GM19239 (cell line): ENCODE data around the gene CENPO.
"Not testable (repeated sequence)": the region's sequence is repeated elsewhere in the genome, so short reads cannot be mapped to it uniquely, and the experiment has no call there.

Experiments used
- DNase-seq: peaks from one replicate; pipeline ENCODE4 v3.0.0; 2011; ENCODE audit warnings: low spot score; ENCODE audit not compliant: insufficient read length
- FAIRE-seq: peaks from 2 replicates; lab custom pipeline; 2011; peaks lifted over from hg19 to GRCh38; lab: Jason Lieb, UNC

CENPO gene

DNA sequence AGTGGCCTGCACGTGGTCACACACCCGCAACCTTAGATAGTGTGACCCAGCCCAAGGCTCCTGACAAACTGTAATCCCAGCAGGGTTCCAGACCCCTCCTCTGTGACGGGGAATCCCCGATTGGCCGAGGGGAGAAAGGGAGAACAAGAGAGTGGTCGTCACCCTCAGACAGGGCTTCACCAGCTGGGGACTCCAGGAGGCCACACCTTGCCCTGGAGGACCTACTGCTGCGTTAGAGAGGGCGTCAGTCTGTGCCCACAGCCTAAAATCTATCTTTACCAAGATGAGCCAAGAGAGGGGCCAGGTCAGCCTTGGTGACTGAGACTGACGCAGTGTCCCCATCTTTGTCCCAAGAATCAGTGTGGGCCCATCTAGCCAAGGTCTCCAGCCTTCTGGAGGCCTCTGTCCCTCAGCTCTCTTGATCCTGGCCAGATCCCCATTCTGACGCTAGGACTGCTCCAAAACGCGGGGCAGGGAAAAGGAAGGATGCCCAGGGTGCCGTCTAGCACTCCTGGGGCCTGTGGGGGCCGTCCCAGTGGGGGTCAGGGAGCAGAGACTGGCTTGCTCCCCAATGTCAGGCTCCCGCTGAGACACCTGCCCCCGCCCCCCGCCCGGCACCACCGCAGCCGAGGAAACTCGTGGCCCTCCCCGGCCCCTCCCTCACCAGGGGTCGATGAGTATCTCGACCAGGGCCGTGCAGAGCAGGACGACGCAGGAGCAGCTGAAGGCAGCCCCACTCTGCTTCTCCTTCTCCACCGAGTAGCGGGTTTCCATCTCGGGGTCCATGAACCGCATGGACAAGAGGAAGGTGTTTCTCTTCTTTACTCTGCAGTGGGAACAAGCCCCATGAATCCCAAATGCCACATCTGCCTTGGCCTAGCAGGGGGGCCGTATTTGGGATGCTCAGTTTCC is 40.9 kb downstream of the CENPO start:
- DNase-seq, result no peak

DNA sequence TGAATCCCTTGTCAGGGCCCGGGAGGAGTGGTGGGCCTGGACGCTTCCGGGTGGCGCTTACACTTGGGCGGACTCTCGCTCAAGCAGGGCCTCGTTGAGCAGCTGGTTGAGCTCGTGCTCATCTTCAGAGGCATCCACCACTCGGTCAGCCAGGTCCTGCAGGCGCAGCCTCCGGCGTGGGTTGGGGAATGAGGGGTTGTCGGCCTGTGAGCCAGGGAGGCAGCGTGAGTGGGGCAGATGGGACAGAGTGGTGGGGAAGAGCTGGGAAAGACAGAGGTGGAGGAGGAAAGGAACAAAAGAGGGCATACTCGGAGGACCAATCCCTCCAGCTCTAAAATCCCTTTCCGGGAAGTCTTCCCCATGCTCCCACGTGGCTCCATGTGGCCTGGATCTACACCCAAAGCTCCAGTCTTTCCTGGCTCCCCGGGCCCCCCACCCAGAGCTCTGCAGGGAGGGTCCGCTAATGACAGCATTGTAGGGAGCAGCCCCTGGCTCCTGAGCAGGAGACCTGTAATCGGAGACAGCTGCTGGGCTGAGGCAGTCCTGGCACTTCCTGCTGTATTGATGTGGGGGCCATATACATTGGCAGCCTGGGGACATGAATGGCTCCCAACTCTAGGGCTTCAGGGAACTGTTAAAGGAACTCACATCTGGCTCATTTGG is 41.6 kb downstream of the CENPO start:
- DNase-seq (no peak), FAIRE-seq (no peak)

More for the DNA sequence above, 40.9 kb downstream of the CENPO start:
- FAIRE-seq, result no peak

DNA sequence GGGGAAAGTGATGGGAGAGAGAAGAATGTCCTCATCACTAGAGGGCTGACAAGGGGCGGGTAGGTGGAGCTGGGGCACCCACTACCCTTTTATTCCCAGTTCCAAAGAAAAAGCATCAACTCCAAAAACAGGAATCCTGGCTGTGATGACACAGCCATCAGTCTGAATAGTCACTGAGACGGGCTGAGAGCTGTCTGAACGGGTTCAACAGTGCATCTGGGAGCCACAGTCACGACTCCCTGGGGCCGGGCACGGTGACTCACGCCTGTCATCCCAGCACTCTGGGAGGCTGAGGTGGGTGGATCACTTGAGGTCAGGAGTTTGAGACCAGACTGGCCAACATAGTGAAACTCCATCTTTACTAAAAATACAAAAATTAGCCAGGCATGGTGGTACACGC is 42.2 kb downstream of the CENPO start:
- not testable (repeated sequence) for FAIRE-seq, DNase-seq

DNA sequence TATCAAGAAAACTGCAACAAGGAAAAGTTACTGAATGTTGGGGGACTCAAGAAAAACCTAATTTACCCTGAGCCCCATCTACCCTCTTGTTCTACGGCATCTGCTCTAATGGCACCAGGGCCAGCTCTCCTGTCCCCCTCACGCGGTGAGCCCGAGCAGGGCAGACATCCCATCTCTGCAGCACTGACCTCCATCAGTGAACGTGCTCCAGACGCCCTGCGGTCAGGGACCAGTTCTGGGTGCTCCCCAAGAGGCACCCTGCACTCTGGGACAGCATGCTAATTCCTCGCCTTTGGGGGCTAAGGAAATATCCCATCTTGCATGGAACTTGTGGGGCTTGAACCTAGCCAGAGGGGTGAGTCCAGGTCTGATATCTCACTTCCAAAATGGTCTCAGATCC is 43.0 kb downstream of the CENPO start:
- FAIRE-seq (no peak), DNase-seq (no peak)

DNA sequence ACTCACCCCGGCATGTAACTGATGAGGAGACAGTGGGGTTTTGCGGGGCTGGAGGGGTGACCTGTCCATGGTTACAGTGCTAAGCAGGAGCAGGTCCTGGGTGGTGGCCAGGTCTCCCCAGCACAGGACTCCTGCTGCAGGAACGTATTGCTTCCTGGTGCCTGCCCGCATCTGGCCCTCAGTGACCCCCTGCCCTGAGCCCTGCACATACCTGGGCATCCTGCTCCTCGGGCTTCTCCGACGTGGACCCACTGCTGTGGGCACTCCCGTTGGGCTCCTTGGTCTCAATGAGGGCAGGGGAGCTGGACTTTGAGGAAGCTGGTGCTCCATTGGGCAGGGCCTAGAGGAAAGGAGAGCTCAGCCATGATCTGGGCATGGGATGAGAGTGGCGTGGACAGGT is 43.5 kb downstream of the CENPO start:
- DNase-seq, result no peak
- FAIRE-seq, result no peak

DNA sequence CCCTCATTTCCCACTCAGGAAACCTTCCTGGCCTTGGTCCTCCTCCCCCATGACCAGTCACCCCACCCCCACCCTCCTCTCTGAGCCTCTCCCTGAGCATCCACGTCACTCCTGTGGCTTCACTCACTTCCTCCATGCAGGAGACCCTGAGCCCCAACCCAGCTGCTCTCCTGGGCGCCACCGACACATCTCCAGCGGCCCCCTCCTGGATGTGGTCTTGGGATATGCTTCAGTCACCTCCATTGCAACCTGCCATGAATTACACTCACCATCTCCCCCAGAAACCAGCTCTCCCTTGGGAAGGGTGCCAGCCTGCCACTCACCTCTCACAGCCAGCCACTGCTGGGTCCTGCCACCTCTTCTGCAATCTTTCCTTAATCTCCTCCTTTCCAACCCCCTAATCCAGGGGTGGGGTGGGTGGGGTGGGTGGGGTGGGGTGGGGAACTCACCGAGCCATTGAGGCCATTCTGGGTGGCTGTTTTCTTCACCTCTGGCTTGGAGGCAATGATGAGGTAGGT is 44.8 kb downstream of the CENPO start:
- FAIRE-seq (no peak), DNase-seq (no peak)

DNA sequence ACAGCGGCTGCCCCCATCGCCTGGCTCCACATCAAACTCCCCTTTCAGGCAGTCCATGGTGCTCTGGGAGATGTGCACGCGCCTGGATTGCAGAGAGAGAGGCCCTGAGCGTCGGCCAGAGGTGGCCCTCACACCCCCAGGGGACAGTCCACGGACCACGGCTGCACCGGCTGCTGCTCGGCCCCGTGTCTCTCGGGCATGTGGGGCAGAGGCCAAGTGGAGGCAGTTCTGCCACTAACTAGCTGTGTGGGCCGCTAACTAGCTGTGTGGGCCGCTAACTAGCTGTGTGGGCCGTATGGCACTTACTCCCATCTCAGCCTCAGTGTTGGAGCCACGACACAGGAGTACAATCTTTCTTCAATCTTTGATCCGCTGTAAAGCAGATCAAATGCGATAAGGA is 45.3 kb downstream of the CENPO start:
- FAIRE-seq, result no peak

DNA sequence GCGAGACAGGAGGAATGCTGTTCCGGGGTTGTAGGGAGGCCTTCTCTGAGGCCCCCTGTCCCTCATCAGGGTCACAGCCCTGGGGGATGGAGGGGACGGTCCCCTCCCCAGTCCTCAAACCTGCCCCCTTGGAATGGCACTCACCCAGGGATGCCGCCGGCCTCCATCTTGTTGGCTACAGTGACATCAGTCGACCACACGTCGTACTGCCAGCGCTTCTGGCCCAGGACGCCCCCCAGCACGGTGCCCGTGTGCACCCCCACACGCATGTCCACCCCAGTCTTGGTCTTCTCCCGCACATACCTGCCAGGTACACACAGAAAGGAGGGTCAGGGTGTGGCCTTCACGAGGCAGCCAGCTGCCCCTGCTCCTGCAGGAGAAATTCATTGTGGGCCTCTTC is 46.5 kb downstream of the CENPO start:
- DNase-seq (no peak), FAIRE-seq (no peak)

More for the DNA sequence above, 45.3 kb downstream of the CENPO start:
- no peak for DNase-seq

DNA sequence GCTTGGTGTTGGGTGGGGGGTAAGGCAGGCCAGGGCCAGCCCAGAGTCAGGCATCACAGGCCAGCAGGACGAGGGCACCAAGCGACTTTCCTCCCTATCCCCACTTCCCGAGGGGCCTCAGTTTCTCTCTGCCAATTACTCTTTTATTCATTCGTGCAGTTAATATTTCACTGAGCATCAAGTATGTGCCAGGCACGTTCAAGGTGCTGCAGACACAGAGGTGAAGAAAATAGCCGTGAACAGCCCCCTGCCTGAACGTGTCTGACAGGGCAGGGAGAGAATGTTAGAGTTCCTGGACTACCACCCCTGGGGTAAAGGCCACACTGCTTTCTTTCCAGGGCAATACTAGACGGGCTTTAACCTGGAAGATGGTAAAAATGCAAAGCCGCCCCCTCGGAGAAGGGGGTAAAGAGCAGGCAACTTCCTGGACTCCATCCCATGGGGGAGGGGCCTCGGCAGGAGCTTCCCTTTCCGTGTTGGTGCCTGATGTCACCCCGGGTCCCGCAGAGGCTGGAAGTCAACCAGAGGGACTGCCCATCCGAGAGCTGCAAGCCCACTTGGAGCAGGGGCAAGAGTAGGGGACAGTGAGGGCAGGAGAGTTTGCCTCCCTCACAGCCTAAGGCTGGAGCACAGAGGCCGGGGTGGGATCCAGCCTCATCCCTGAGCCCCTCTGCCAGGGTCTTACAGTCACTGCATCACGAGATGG is 47.1 kb downstream of the CENPO start:
- FAIRE-seq, result no peak
- no peak for DNase-seq

DNA sequence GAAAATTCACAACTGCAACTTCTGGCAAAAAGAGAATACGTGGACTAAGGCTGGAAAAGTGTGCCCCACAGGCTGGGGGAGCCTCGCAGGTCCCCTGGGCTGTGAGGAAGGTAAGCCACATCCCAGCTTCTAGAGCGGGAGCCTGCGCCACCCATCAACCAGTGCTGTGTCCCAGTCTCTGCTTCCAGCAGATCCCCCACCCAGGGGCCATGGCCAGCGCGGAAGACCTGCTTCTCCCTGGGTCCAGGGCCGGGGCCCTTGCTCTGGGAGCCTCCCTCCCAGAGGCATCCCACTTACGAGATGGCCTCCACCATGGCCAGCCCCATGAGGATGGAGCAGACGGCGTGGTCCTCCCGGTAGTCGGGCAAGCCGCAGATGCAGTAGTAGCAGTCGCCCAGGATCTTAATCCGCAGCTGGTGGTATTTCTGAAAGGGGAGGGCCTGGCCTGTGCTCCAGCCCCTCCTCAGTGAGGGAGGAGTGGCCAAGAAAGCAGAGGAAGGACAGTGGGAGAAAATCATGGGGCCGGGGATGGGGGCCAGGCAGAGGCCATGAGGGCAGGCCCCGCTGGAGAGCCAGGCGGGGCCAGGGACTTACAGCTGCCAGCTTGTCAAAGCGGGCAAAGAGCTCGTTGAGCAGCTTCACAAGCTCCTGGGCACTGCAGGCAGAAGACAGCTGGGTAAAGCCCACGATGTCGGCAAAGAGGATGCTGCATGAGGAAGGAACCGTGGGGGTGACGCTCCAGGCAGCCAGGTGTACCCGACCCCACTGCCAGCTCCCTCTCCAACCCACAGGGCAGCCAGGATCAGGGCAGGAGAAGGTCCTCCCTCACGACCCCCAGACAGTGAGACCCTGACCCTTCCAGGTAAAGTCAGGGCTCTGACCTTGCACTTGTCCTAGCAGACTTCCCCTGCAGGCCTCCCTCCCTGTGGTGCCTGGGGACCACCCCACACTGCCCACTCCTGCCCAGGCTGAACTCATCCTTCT is 48.0 kb downstream of the CENPO start:
- FAIRE-seq (no peak), DNase-seq (no peak)

DNA sequence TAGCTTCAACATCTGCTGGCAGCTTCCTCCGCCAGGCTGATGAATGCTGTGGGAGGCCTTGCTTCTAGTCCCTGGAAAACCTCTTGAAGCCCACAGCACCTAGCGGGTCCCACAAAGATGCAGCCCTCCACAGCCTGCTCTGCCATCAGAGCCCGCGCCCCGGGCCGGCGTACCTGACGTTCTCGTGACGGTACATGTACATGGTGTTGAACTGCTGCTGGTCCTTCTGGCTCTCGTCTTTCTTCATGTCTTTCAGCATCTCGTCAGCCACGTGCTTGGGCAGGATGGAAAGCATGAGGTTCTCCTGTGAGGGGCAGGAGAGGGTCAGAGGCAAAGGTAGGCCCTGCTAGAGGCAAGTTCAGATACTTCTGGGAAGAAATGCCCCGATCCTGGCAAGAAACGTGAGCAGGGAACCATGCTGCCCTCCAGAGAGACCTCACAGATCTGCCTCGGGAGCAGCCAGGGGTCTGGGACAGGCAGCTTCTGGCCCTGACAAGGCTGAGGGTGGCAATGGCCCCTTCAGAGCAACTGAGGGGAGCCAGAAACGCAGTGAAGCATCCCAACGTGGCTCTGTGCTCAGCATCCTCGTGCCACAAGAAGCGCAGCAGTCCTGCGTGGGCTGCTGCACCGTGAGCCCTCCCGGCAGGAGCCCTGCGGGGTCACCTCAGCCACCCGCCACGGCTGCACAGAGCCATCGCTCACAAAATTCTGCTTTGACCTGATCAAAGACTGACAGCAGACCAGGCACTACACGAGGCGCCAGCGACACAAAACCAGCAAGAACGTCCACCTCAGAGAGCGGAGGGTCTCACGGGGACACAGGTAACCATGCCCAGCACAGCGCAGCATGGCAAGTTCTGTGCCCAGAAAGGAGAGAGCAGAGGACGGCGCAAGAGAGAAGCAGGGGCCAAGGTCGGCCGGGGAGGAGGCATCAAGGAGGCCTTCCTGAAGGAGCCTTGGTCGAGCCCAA is 49.1 kb downstream of the CENPO start:
- DNase-seq (no peak), FAIRE-seq (no peak)

DNA sequence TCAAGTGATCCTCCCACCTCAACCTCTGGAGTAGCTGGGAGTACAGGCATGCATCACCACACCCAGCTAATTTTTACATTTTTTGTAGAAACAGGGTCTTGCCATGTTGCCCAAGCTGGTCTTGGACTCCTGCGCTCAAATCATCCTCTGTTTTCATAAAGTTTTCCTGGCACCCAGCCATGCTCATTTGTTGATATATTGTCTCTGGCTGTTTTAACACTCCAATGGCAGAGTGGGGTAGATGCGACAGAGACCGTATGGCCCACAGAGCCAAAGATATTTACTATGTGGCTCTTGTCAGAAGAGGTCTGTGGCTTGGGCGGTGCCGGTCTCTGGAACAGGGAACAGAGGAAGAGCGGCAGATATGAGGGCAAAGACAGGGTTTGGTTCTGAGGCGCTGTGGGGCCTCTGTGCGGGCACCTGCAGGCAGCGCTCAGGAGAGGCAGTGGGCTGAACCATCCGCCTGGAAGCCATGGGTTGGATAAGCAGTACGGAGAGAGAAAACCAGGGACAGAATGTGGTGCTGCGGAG is 50.2 kb downstream of the CENPO start:
- FAIRE-seq (no peak), DNase-seq (no peak)

DNA sequence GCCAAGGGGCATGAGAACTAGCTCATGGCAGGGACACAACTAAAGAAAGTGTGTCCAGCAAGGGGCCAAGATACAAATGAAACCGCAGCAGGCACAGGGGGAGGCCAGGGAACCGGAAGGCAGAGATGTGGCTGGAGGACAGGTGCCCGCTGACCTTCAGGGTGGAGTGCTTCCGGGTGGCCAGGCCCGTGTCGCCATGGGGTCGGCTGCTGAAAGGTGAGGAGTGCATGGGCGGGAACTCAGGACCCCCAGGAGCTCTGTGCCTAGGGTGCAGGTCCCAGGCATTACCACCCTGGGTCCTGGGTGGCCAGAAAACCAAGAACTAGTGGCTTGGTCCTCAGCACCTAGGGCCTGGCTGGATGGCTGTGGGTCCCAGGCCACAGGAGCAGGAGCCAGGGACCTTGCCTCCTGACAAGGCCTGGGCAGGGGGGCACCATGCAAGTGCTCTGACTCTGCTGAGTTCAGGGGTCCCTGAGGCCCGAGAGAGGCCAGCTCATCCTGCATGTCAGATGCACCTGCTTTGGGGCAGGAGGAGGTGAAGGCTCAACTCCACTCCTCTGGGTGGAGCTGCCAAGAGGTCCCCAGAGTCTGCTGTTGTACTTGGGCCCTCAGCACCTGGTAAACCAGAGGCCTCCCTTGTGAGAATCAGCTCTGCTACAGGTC is 50.9 kb downstream of the CENPO start:
- FAIRE-seq, result no peak
- no peak for DNase-seq

DNA sequence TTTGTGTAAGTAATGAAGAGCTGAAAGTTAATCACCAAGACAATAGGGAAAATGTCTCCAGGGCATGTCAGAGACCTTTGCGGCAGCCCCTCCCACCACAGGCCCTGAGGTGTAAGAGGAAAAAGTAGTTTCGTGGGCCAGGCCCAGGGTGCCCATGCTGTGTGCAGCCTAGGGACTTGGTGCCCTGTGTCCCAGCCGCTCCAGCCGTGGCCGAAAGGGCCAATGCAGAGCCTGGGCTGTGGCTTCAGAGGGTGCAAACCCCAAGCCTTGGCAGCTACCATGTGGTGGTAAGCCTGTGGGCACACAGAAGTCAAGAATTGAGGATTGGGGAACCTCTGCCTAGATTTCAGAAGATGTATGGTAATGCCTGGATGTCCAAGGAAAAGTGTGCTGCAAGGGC is 52.5 kb downstream of the CENPO start:
- DNase-seq, result no peak

DNA sequence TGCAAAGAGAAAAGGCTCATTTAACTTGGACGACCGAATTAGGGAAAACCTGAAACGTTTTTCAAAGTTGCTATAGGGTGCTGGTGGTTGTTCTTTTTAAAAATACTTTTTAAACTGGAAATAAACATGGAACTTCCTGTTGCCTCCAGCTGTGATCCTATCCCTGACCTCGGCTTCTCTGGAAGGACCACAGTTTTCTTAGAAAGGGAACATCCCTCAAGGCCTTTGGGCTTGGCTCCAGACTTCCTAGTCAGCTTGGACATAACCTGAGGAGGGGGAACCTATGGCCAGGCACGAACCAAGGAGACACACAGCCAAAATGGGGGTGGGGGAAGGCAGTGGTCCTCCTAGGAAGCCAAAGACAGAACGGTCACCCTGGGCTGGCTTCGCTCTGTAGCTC is 57.7 kb downstream of the CENPO start:
- DNase-seq (no peak), FAIRE-seq (no peak)

More for the DNA sequence above, 52.5 kb downstream of the CENPO start:
- FAIRE-seq, result no peak

DNA sequence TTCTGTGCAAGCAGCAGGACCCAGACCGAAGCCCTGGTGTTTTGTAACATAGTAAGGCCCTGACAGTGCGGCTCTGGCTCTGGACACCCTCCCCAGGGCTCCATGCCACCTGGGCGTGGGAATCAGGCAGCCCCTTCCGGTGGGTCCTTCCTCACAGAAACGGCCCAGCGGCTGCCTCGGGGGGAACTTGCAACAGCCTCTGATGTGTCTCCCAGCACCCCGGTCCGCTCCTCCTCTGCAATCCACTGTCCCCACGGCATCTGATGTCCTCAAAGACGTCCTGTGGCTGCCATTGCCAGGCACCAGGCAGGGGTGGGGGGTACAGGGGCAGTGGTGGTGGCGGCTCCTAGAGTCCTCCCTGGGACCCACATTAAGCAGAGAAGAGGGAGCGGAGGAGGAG is 58.8 kb downstream of the CENPO start:
- DNase-seq (no peak), FAIRE-seq (no peak)

DNA sequence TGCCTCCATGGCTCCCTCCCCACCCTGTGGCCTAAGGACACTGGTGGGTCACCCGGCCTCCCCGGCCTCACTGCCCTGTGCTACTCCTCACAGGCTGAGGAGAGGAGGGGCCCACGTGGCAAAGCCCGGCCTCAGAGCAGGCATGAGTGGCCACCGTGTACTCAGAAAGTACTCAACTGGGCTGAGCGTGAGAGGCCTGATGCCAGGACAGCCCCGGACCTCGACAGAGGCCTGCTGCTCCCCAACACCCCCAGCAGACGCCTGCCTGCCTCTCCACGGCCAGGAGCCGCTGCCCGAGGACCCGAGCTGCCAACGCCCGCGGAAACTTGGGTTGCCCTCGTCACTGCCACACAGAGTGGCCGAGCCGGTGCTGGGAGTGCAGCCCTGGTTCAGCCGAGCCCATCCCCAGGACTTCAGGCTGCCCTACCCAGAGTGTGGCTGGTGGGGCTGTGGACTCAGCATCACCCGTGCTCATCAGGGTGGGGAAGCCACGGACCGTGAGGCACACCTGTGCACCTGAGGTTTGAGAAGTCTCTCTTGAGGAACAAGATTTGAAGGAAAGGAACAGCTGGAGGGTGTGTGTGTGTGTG is 59.3 kb downstream of the CENPO start:
- no peak for DNase-seq
- no peak for FAIRE-seq
